GM19240 (cell line): ENCODE measurements around the gene FAAP20.

ENCODE experiments used
- DNase-seq: peaks from one replicate; pipeline ENCODE4 v3.0.0; 2011; ENCODE audit warnings: low spot score; ENCODE audit not compliant: insufficient read length

The FAAP20 gene

DNA sequence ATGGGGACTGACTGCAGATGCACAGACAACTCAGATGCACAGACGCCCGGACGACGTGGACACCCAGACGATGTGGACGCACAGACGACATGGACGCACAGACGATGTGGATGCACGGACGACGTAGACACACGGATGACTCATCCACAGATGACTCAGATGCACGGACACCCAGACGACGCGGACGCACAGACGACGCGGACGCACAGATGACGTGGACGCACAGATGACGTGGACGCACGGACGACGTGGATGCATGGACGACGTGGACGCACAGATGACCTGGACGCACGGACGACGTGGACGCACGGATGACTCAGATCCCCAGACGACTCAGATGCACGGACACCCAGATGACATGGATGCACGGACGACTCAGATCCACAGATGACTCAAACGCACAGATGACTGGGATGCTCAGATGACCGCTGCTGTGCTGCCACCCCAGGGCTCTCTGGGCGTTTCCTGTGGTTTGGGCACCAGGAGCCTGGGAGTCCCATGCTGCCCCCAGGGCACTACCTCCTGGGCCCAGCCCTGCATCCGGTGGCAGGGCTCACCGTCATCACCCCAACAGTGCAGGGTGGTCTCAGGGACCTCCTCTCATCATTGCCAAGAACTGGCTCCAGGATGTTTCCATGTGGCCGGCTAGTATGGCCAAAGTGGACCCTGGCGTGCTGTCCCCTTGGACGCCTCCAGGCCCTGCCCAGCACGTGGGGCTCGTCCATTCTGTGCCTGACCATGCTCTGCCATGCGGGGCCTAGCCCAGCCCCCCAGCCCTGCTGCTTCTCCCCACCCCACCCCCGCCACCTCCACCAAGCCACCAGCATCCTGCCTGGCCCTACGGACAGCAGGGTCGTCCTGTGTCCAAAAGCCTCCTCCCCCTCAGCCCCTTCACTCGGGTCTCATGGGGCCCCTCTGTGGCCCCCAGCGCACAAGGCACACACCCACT is 14.0 kb downstream of the FAAP20 start:
- no peak for DNase-seq

DNA sequence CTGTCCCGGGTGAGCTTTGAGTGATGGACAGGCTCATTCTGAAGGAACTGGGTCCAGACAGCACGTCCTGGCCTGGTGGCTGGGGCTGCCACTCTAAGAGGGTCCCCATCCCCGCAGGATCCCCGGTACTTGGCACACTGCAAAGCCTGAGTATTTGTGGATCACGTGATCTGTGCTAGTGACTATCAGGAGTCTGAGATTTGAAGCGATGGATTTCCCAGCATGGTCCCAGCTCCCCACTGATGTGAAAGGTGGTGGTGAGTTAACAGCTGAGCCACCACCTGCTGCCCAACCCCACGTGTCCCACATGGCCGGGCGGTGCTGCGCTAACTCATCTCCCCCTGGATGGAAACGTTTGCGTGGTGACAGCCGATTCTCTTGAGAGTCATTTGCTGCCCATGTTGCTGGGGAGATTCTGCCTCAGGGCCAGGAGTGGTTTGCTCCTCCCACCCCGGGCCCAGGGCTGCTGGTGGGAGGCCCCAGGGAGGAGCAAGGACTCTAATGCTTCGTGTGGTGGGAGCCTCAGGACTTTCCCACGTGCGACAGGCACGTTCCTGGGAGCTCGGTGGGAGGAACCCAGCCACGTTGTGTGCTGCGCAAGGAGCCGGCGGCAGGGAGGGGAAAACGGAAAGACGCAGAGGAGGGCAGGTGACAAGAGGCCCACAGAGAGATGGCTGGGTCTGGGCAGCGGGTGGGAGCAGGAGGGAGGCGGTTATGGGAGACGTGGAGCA is 15.1 kb downstream of the FAAP20 start:
- no peak for DNase-seq

DNA sequence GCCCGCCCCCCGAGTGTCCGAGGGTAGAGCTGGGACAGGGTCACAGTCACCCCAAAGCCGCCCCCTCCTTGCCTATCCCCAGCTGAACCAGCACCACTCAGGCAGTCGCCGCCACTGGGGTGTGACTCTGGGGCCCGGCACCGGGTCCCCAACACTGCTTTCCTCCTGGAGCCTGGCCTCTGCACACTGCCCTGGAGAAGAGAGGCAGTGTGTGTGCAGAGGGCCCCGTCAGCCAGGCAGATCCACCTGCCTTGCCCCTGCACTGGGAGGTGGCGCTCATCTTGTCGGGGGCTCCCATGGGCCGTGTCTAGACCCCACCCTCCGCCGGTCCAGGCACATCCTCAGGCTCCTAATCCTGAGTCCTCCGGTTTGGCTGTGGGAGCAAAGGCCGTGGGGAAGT is 15.7 kb downstream of the FAAP20 start:
- no peak for DNase-seq

DNA sequence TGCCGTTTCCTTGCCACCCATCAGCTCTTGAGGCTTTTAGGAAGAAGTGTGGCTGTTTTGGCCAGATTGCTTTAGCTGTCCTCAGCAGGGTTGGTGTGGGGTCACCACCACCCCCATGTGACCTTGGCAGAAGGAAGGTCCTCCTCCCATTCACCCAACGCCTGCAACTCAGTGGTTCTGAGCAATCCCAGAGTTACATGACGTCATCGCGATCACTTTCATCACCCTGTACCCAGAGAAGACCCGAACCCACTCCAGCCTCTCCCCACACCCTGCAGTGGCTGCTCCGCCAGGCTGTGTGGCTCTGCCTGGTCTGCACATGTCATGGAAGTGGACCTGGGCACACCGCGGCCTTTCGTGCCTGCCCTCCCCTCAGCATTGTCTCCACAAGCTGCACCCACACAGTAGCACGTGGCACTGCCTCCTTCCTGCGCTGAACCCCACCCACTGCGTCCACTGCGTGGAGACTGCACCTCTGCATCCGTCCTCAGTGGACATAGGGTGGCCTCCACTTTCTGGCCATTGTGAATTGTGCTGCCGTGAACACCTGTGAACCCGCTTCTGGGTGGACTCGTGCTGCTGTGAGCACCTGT is 16.5 kb downstream of the FAAP20 start:
- no peak for DNase-seq

DNA sequence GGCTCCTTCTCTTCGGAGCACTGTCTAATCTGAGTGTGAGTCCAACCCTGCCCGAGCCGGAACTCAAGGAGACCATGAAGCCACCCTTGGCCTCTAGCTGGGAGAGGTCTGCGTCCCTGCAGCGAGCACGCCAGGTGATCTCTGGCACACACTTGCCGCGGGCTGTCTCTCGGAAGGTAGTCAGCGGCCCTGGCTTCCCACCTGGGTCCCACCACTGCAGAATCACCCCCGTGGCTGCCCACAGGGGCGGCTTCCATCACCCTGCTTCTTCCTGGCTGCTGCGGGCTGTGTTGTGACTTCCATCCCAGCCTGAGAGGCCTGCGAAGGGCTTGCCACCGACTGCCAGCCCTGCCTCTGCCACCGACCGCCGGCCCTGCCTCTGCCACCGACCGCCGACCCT is 17.0 kb downstream of the FAAP20 start:
- DNase-seq: no peak

DNA sequence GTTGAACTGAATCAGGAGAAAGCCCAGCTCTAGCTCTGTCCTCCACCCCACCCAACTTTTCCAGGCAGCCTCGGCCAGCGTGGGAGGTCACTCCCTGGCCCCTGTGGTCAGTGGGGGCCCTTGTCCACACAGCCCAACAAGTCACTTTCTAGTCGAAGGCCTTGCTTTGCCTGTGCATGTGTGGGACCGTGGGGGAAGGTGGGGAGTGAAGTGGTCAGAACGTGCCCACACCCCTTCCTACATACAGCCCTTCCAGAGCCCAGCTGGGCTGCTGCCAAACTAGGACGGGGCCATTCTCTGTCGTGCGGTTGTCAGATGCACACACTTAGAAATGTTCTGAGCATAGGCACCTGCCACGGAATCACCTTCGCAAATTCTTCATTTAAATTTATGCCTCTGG is 18.0 kb downstream of the FAAP20 start:
- DNase-seq: no peak

DNA sequence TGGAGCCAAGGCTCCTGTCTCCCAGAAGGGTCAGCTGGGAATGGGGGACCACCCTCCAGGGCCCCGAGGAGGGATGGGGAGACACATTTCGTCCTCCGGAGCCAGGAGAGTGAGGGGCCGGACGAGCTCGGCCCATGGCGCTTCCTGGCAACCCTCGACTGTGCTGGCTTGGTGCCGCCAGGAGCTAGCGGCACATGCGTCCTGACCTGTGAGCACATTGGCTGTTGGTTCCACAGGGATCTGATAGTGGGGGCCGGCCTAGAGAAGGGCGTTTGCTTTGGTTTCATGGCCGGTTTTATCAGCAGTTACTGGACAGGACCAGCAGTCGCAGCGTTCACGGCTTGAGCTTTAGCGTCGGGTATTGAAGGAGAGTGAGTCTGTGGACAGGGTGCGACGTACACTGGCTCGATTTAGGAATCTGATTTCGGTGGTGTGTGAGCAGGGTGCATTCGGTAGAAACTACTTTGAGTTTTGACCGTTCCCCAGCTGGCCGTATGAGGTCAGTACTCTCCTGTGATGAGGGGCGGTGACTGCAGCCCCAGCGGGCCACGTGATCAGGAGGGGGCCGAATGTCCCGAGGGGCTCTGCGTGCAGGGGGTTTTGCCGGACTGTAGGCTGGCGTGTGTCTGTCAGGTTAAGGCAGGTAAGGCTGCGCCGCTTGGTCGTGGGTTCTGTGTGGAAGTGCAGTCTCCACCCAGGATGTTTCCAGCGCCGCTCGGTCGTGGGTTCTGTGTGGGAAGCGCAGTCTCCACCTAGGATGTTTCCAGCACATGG is 18.7 kb downstream of the FAAP20 start:
- no peak for DNase-seq

DNA sequence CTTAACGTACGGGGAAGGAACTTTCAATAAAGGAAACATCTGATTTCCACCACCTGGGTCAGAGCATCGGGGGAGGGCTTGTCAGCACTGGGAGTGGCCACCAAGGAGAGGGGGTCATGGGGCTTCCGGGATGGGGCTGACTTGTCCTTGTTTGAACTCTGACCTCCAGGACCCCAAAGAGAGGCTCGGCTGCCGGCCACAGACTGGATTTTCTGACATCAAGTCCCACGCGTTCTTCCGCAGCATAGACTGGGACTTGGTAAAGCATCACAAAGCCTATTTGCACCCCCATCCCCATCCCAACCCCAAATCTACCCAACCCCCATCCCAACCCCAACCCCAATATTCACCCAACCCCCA is 19.5 kb downstream of the FAAP20 start:
- no peak for DNase-seq

DNA sequence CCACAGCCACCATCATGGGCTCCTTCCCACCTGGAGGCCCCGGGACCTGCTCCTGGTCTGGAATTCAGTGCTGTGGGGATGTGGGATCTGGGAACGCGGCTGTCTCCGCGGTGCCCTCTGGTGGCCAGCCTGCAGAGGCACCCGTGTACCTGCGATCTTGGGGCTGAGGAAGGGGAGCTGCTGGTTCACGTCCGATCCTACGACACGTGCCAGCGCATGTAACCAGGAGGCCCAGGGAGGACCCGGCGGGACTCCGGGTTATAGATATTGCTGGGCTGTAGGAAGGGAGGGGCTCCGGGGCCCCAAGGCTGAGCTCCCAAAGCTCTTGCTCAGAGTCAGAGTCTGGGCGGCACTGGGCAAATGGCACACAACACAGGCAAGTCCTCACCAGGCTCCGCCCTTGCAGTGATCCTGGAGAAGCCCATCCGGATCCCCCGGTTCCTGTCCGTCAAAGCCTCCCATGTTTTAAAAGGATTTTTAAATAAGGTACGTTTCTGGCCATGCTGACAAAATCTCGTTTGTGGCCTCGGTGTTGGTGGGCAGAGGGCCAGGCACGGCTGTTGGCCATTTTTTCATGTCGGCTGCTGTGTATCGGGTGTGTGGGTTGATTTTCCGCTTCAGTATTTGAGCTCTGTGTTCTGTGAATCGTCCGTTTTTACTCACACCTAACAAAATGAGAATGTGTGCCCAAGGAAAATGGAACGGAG is 20.1 kb downstream of the FAAP20 start:
- DNase-seq: peak; percentile 79

DNA sequence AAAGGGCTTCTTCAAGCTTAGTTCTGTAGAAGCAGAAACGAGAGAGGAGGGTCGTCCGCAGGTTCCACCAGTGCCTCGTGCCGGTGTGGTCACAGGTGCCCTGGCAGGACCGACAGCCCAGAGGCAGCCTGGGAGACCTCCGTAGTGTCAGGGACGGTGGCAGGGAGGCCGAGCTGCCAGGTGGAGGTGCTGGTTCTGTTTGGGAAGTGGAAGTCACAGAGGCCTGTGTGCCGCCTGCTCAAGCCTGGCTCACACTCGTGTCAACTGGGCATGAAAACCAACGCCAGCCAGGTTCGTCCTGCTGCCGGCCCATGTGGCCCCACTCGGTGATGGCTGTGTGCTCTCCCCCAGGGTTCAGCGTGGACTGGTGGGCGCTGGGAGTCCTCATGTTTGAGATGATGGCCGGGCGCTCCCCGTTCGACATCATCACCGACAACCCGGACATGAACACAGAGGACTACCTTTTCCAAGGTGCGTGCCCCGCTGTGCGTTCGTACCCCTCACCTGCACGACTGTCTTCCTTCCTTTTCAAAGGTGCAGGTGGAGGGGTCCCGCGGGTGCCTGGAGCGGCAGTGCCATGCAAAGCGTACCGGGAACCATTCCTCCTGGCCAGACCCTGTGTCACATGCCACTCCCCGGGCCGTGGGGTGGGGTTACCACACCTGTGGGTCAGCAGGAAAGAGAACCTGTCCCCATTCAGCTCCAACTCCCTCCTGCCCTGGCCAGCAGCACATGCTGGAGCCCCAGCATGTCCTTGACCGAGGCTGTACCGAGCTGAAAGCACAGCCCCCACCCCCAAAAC is 20.8 kb downstream of the FAAP20 start:
- no peak for DNase-seq

DNA sequence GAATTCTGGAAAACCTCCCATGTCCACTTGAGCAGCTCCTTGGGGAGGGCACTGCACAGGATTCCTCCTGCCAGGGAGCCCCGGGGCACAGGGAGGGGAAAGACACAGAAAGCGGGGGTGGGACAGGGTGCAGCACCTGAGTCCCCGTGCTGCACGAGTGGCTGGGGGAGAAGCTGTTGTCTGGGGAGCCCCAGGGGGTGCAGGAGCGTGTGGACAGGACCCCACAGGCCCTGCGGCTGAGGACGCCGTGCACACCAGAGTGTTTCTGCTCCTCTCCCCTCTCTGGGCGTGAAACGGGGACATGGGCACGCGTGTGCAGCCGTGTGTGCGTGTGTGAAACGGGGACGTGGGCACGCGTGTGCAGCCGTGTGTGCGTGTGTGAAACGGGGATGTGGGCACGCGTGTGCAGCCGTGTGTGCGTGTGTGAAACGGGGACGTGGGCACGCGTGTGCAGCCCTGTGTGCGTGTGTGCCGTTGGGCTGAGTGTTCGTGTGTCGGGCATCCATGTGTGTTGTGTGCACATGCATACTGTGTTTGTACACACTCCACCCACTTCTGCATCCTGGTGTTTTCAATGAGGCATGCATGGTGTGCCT is 21.9 kb downstream of the FAAP20 start:
- no peak for DNase-seq

DNA sequence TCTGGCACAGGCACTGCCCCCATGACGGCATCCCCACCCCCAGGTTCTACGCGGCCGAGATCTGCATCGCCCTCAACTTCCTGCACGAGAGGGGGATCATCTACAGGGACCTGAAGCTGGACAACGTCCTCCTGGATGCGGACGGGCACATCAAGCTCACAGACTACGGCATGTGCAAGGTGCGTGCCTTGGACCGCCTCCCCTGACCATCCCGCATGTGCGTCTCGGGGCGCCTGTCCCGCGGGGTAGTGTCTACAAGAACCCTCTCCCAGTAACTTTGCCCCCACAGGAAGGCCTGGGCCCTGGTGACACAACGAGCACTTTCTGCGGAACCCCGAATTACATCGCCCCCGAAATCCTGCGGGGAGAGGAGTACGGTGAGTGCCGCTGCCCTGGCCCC is 22.6 kb downstream of the FAAP20 start:
- no peak for DNase-seq

DNA sequence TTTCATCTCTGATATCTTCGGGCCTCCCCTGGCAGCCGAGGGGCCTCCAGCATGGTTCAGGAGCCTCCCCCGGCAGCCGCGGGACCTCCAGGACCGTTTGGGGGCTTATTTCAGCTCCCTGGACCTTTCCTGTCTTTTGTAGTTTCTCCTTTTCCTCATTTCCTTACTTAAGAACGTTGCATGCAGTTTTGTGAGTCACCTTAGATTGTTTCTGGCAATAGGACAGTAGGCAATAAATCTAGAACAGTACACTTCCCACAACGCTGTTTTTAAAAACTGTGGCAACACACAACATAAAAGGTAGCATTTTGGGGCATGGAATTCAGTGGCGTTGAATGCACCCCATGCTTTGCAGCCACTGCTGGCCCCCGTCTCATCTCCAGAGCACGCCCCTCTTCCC is 24.4 kb downstream of the FAAP20 start:
- no peak for DNase-seq

DNA sequence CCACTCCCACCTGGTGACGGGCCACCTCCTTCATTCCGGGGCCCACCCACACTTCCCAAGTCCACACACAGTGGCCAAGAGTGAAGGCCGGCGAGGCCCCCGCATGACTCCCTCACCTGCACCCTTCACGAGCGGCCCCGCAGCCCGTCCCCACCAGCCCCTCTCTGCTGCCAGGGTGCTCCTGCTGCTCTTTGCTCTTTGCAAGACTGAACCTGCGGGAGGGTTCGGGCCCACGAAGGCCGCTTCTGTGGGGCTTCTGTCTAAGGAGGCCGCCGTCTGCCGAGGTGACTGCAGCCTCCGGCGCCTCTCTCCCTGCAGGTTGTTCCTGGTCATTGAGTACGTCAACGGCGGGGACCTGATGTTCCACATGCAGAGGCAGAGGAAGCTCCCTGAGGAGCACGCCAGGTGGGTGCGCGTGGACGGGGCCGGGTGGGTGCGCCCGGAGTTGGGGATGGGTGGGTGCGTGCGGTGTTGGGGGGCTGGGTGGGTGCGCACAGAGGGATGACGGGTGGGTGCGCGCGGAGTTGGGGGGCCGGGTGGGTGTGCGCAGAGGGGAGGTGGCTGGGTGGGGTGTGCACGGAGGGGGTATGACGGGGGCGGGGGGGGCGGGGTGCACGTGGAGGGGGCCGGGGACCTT is 25.3 kb downstream of the FAAP20 start:
- DNase-seq: no peak

DNA sequence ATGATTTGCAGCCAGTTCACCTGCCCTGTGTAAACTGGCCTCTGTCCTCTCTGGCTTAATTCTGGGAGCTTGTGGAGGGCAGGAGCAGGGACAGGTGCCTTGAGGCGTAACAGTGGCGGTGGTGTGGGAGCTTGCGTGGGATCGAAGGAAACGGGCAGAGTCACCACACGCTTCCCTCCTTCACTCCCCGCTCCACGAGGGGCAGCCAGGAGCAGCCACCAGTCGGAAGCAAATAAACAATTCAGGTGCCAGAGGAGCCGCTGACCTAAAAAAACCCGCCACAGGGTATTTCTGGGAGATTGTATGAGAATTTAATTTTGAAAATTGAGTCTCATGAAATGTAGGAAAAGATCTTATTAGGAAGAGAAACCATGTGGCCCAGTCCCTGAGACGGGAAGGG is 26.0 kb downstream of the FAAP20 start:
- no peak for DNase-seq

DNA sequence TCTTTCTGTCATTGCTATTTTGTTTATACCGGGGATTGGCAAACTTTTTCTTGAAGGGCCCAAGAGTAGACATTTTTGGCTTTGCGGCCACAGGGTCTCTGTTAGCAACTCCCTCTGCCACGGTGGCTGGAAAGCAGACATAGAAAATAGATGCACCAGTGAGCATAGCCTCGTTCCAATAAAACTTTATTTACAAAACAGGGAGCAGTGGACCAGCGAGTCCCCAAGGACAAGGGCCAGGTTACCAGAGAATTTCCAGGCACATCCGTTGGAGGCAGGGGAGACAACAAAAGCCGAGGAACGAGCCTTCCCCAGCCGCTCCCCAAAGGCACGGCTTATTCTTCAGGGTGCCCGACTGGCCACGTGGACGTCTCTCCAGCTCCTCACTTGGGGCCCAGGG is 26.5 kb downstream of the FAAP20 start:
- DNase-seq: no peak

DNA sequence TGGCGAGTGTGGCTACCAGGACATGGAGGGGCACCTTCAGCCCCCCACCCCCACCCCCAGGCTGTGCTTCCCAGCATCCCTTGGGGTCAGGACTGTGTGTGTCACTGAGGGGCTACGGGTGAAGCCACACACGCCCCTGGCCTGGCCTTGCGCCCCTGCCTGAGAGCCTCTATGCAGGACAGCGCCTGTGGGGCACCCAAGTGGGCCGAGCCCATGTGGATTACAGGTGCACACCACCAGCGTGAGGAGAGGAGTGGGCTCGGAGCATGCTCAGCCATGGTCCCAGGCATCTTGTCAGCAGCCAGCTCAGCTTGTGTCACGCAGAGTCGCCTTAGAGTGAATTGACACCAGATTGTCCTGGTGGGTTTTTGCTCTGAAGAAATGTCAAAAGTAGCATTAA is 27.9 kb downstream of the FAAP20 start:
- no peak for DNase-seq

DNA sequence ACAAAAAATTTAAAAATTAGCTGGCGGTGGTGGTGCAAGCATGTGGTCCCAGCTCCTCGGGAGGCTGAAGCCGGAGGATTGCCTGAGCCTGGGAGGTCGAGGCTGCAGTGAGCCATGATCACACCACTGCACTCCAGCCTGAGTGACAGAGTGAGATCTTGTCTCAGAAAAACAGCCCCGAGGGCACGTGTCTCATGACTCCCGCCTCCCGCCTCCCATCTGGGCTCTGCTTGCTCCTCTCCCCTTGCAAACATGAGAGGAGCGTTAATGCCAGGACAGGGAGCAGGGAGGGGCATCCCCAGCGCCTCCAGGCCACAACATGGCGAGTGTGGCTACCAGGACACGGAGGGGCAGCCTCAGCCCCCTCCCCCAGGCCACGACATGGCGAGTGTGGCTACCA is 28.3 kb downstream of the FAAP20 start:
- DNase-seq: no peak

DNA sequence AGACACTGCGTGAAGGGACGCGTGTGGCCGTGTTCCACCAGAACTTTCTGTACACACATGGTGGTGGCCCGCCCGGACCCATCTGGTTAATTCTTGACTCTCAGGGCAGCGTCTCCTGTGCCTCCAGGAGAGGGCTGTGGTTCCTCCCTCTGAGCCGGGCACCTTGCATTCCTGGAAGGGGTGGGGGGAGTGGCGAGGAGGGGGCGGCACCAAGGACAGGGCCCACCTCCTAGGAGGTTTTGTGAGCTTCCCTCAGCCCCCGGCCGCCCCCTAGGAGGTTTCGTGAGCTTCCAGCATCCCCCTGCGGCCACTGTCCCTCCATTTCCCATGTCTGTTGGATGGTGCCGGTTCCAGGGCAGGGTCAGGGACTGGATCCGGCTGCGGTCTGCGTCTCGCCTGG is 28.9 kb downstream of the FAAP20 start:
- no peak for DNase-seq
